Activated naive CD4-positive, alpha-beta T cell treated with anti-CD3 and anti-CD28 coated beads, Interleukin-2, amount 50 U/mL, for 72 hours (primary cell): ENCODE measurements around the gene ZNF563. TPM values are rescaled to one million over a fixed set of nuclear protein-coding genes. Genes with fewer than 3 reads are reported as not detected.

Experiments
- total RNA-seq, 2 donors: library from RNA; stranded (reverse); gene quantifications; one replicate each; pipeline ENCODE4 v1.2.3, GENCODE V29; 2022

Gene ZNF563
- total RNA-seq, 2 donors from 2014 or later = 4.8 to 10.8 TPM

Other genes with a start within 250 kb of the ZNF563 start
- gene ZNF20, start 193.3 kb downstream of the ZNF563 start, total RNA-seq = 1 to 10 TPM; 1.6 to 5.1 TPM
- 1 to 10 TPM; 4.7 to 5.4 TPM for gene ZNF625, start 176.9 kb downstream of the ZNF563 start, total RNA-seq
- 10 to 100 TPM; 10.8 to 12.5 TPM for gene ZNF136, start 170.5 kb downstream of the ZNF563 start, total RNA-seq
- gene ZNF44, start 38.8 kb downstream of the ZNF563 start, total RNA-seq = 10 to 100 TPM in 1 of 2 donors, 1 to 10 TPM in 1; 6.6 to 15.5 TPM
- 1 to 10 TPM in 1 of 2 donors, under 1 TPM in 1; 0.47 to 5.2 TPM for gene ZNF442, start 32.0 kb upstream of the ZNF563 start, total RNA-seq
- gene ZNF799, start 67.6 kb upstream of the ZNF563 start, total RNA-seq = 1 to 10 TPM; 3.6 to 6.2 TPM
- 10 to 100 TPM in 1 of 2 donors, 1 to 10 TPM in 1; 3.6 to 11.6 TPM for gene ZNF443, start 107.4 kb upstream of the ZNF563 start, total RNA-seq
- gene ZNF709, start 151.2 kb upstream of the ZNF563 start, total RNA-seq = 1 to 10 TPM; 1.6 to 3.5 TPM
- 10 to 100 TPM in 1 of 2 donors, 1 to 10 TPM in 1; 4.6 to 12.9 TPM for gene ZNF564, start 217.8 kb upstream of the ZNF563 start, total RNA-seq